Inferior parietal cortex (tissue), 1 donor: ENCODE data around the gene ACP7.
"Not testable (repeated sequence)": the region's sequence is repeated elsewhere in the genome, so short reads cannot be mapped to it uniquely, and the experiment has no call there.

ENCODE experiments used
- DNase-seq: peaks from one replicate; pipeline ENCODE4 v3.0.0-alpha.2; 2016; ENCODE audit errors: extremely low spot score

The ACP7 gene

GRCh38 chr19:39083983-39084731 is at the start of gene ACP7:
Gene ACP7, plus strand, starts transcription at chr19:39084368. Its CDS starts 902 bp downstream, at chr19:39085270.
- no peak for DNase-seq

GRCh38 chr19:39036581-39036980 is 47.6 kb upstream of the ACP7 start:
- no peak for DNase-seq

- no peak for DNase-seq
These were observed 47.0 kb upstream of the ACP7 start for GRCh38 chr19:39037194-39037593.

- peak; percentile 53 for DNase-seq
These were observed 46.1 kb upstream of the ACP7 start for GRCh38 chr19:39038098-39038497.

GRCh38 chr19:39045506-39045905 is 38.7 kb upstream of the ACP7 start:
- DNase-seq, result no peak

- DNase-seq, result no peak
These were observed 37.9 kb upstream of the ACP7 start for GRCh38 chr19:39046037-39046821.

- DNase-seq, result no peak
These were observed 37.1 kb upstream of the ACP7 start for GRCh38 chr19:39047073-39047472.

- DNase-seq, result peak; percentile 64
These were observed 31.9 kb upstream of the ACP7 start for GRCh38 chr19:39052243-39052746.

- DNase-seq, result peak; percentile 58
These were observed 31.3 kb upstream of the ACP7 start for GRCh38 chr19:39052846-39053245.

GRCh38 chr19:39053276-39054090 is 30.7 kb upstream of the ACP7 start:
- DNase-seq, result no peak

GRCh38 chr19:39054091-39054470 is 30.1 kb upstream of the ACP7 start:
- no peak for DNase-seq

- DNase-seq, result no peak
These were observed 26.6 kb upstream of the ACP7 start for GRCh38 chr19:39057615-39058014.

- DNase-seq, result no peak
These were observed 24.9 kb upstream of the ACP7 start for GRCh38 chr19:39059302-39059701.

GRCh38 chr19:39060171-39060570 is 24.0 kb upstream of the ACP7 start:
- no peak for DNase-seq

- no peak for DNase-seq
These were observed 19.8 kb upstream of the ACP7 start for GRCh38 chr19:39064405-39064804.

- DNase-seq, result no peak
These were observed 18.2 kb upstream of the ACP7 start for GRCh38 chr19:39065928-39066327.

GRCh38 chr19:39067104-39067503 is 17.1 kb upstream of the ACP7 start:
- no peak for DNase-seq

GRCh38 chr19:39068259-39068658 is 15.9 kb upstream of the ACP7 start:
- not testable (repeated sequence) for DNase-seq

- DNase-seq, result no peak
These were observed 13.3 kb upstream of the ACP7 start for GRCh38 chr19:39070888-39071287.

GRCh38 chr19:39074205-39074692 is 9.9 kb upstream of the ACP7 start:
- DNase-seq, result no peak

GRCh38 chr19:39074942-39075341 is 9.2 kb upstream of the ACP7 start:
- DNase-seq, result no peak

- no peak for DNase-seq
These were observed 6.8 kb upstream of the ACP7 start for GRCh38 chr19:39077323-39077722.
